Stimulated activated CD4-positive, alpha-beta T cell treated with anti-CD3 and anti-CD28 coated beads, Interleukin-4, amount 100 ng/mL, for 1 hour (primary cell): ENCODE results near the gene IL4I1.

ENCODE experiments used
- DNase-seq: peaks from one replicate; pipeline ENCODE4 v3.0.0-alpha.2; 2020

The IL4I1 gene

GRCh38 chr19:49894011-49894664, 2.5 kb downstream of the IL4I1 start:
- DNase-seq = no peak

GRCh38 chr19:49892716-49893115, 4.0 kb downstream of the IL4I1 start:
- DNase-seq = no peak

GRCh38 chr19:49891393-49891792, 5.3 kb downstream of the IL4I1 start:
- no peak for DNase-seq

- DNase-seq = peak; percentile 74
Measured at GRCh38 chr19:49890349-49891311, 6.1 kb downstream of the IL4I1 start.

- DNase-seq = peak; percentile 76
Measured at GRCh38 chr19:49889687-49890348, 6.9 kb downstream of the IL4I1 start.

- DNase-seq = no peak
Measured at GRCh38 chr19:49889038-49889686, 7.5 kb downstream of the IL4I1 start.

- no peak for DNase-seq
Measured at GRCh38 chr19:49888510-49888824, 8.2 kb downstream of the IL4I1 start.

- no peak for DNase-seq
Measured at GRCh38 chr19:49887665-49888509, 8.8 kb downstream of the IL4I1 start.

GRCh38 chr19:49887037-49887664, 9.5 kb downstream of the IL4I1 start:
- no peak for DNase-seq

GRCh38 chr19:49884760-49885159, 11.9 kb downstream of the IL4I1 start:
- DNase-seq = no peak

GRCh38 chr19:49884109-49884508, 12.6 kb downstream of the IL4I1 start:
- DNase-seq = no peak

GRCh38 chr19:49883094-49883493, 13.6 kb downstream of the IL4I1 start:
- DNase-seq = no peak

- DNase-seq = no peak
Measured at GRCh38 chr19:49882643-49883042, 14.0 kb downstream of the IL4I1 start.

GRCh38 chr19:49881672-49882394, 14.9 kb downstream of the IL4I1 start:
- no peak for DNase-seq

- no peak for DNase-seq
Measured at GRCh38 chr19:49881186-49881585, 15.5 kb downstream of the IL4I1 start.

GRCh38 chr19:49880162-49880869, 16.4 kb downstream of the IL4I1 start:
- no peak for DNase-seq

GRCh38 chr19:49879243-49879963, 17.3 kb downstream of the IL4I1 start:
- no peak for DNase-seq

- no peak for DNase-seq
Measured at GRCh38 chr19:49878744-49879070, 18.0 kb downstream of the IL4I1 start.

GRCh38 chr19:49877879-49878743, 18.6 kb downstream of the IL4I1 start:
- peak; percentile 99 for DNase-seq
